Breast epithelium (tissue), 4 donors: ENCODE results near the gene CD83. TPM values are rescaled to one million over a fixed set of nuclear protein-coding genes. Genes with fewer than 3 reads are reported as not detected.

ENCODE experiments used
- DNase-seq, 2 donors: peaks; one replicate each; pipeline ENCODE4 v3.0.0-alpha.2; 2019; ENCODE audit warnings: low spot score in 2 of 2
- H3K27ac ChIP-seq, 2 donors: fragments of 200-600 bp; sonication (generic) in 1 of 2; one replicate each; pipeline ENCODE4 v1.5.1; 2016 to 2019; ENCODE audit warnings: mild to moderate bottlenecking in 1 of 2
- H3K27me3 ChIP-seq, 2 donors: fragments of 200-600 bp; sonication (generic) in 1 of 2; one replicate each; pipeline versions ENCODE4 v1.5.1 to v1.6.0; 2017 to 2019; ENCODE audit warnings: control low read depth in 1 of 2, mild to moderate bottlenecking in 1 of 2
- H3K36me3 ChIP-seq: fragments of 200-600 bp; one replicate; pipeline ENCODE4 v1.5.1; 2019
- H3K4me1 ChIP-seq, 2 donors: fragments of 200-600 bp; sonication (generic); one replicate each; pipeline ENCODE4 v1.5.1; 2016 to 2019; ENCODE audit warnings: control low read depth in 1 of 2
- H3K4me3 ChIP-seq, 3 donors: fragments of 200-600 bp; sonication (generic); 1 replicate in 2 of 3; 2 replicates in 1 of 3; pipeline ENCODE4 v1.5.1; 2016 to 2019; ENCODE audit warnings: mild to moderate bottlenecking in 3 of 3, moderate library complexity in 2 of 3
- H3K9me3 ChIP-seq, 2 donors: fragments of 200-600 bp; sonication (generic) in 1 of 2; one replicate each; pipeline ENCODE4 v1.5.1; 2016 to 2019; ENCODE audit warnings: control low read depth in 1 of 2
- CTCF ChIP-seq, 3 donors: fragments of 450-650 bp; IDR thresholded peaks; one replicate each; pipeline ENCODE4 v1.5.1; 2016 to 2017; ENCODE audit warnings: antibody characterized with exemption in 3 of 3, mild to moderate bottlenecking in 3 of 3, moderate library complexity in 3 of 3
- POLR2A ChIP-seq: fragments of 450-650 bp; IDR thresholded peaks from one replicate; pipeline ENCODE4 v1.6.1; 2016; ENCODE audit warnings: antibody characterized with exemption, mild to moderate bottlenecking, moderate library complexity
- POLR2AphosphoS5 ChIP-seq, 3 donors: sonication (generic); formaldehyde crosslinking; IDR thresholded peaks; one replicate each; pipeline ENCODE4 v1.6.1; 2017; ENCODE audit warnings: antibody characterized with exemption in 3 of 3
- intact Hi-C: fragments of 100-400 bp; cut with DNase I; formaldehyde crosslinking; loops from one replicate; pipeline ENCODE4 v1.15.1; 2023; ENCODE audit warnings: low total_unique reads
- total RNA-seq, 3 donors: library from RNA; depleted of rRNA; stranded (reverse); fragments of >200 nt; gene quantifications; one replicate each; pipeline ENCODE4 v1.1.0, GENCODE V29; 2016

Gene CD83
- total RNA-seq, 3 donors from 2014 or later = 2.9 to 18.4 (median 4.0) TPM

GRCh38 chr6:14172562-14172961 is 55.0 kb downstream of the CD83 start:
- Histone ChIP-seq H3K36me3 (no peaks in the 10 kb centered on the region), H3K4me1 (no peaks in the 10 kb centered on the region), H3K27ac (no peak overlapping the region), H3K27me3 (no peaks in the 10 kb centered on the region), H3K4me3 (no peak overlapping the region), H3K9me3 (peaks cover 9 to 16% of the 10 kb centered on the region in 2 donors)
- DNase-seq = no peak
- intact Hi-C loops = no loop called here
- TF ChIP-seq POLR2A (no peak), POLR2AphosphoS5 (IDR thresholded peaks at IDR 0.05) (no peak), CTCF (IDR thresholded peaks at IDR 0.05) (no peak)

GRCh38 chr6:14174226-14174625 is 56.7 kb downstream of the CD83 start:
- Histone ChIP-seq H3K27me3 (no peaks in the 10 kb centered on the region), H3K9me3 (peaks cover 9 to 15% of the 10 kb centered on the region in 2 donors), H3K4me1 (no peaks in the 10 kb centered on the region), H3K4me3 (no peak overlapping the region), H3K27ac (no peak overlapping the region), H3K36me3 (no peaks in the 10 kb centered on the region)
- TF ChIP-seq POLR2AphosphoS5 (IDR thresholded peaks at IDR 0.05) = no peak
- TF ChIP-seq POLR2A = no peak
- TF ChIP-seq CTCF (IDR thresholded peaks at IDR 0.05) = no peak
- DNase-seq = no peak
- intact Hi-C loops = no loop called here

- no peak for DNase-seq
- H3K4me1 ChIP-seq = no peaks in the 10 kb centered on the region
- H3K9me3 ChIP-seq = peaks cover 4 to 8% of the 10 kb centered on the region in 2 donors
- intact Hi-C loops = no loop called here
- no peak overlapping the region for H3K27ac ChIP-seq
- no peak for TF ChIP-seq POLR2A
- no peak for TF ChIP-seq CTCF (IDR thresholded peaks at IDR 0.05)
- TF ChIP-seq POLR2AphosphoS5 (IDR thresholded peaks at IDR 0.05) = no peak
- H3K27me3 ChIP-seq = no peaks in the 10 kb centered on the region
- no peak overlapping the region for H3K4me3 ChIP-seq
- no peaks in the 10 kb centered on the region for H3K36me3 ChIP-seq
These were observed 57.4 kb downstream of the CD83 start for GRCh38 chr6:14174996-14175395.

- intact Hi-C loops = no loop called here
- TF ChIP-seq CTCF (IDR thresholded peaks at IDR 0.05) = no peak
- TF ChIP-seq POLR2A = no peak
- Histone ChIP-seq H3K9me3 (no peaks in the 10 kb centered on the region), H3K4me1 (no peaks in the 10 kb centered on the region), H3K4me3 (no peak overlapping the region), H3K27ac (no peak overlapping the region), H3K27me3 (no peaks in the 10 kb centered on the region), H3K36me3 (no peaks in the 10 kb centered on the region)
- DNase-seq = no peak
These were observed 58.9 kb downstream of the CD83 start for GRCh38 chr6:14176429-14176828.

- H3K4me1 ChIP-seq = no peaks in the 10 kb centered on the region
- no peak overlapping the region for H3K4me3 ChIP-seq
- no peaks in the 10 kb centered on the region for H3K36me3 ChIP-seq
- H3K27me3 ChIP-seq = no peaks in the 10 kb centered on the region
- H3K9me3 ChIP-seq = no peaks in the 10 kb centered on the region
- intact Hi-C loops = no loop called here
- no peak for DNase-seq
- no peak for TF ChIP-seq CTCF (IDR thresholded peaks at IDR 0.05)
- TF ChIP-seq POLR2A = no peak
- no peak for TF ChIP-seq POLR2AphosphoS5 (IDR thresholded peaks at IDR 0.05)
- no peak overlapping the region for H3K27ac ChIP-seq
These were observed 60.0 kb downstream of the CD83 start for GRCh38 chr6:14177413-14178082.
